ENCODE data around the gene CD248. TPM values are rescaled to one million over a fixed set of nuclear protein-coding genes. Genes with fewer than 3 reads are reported as not detected.
A peak's percentile ranks its signal among the peaks of the same experiment; 100 is the strongest.

CD248 gene
- total RNA-seq, 1 experiment from 2014 or later: 2.6 TPM

- no peak for TF ChIP-seq ATF2 (CRISPR knock-in tag; IDR thresholded peaks at IDR 0.05; ENCODE audit: borderline replicate concordance, low read depth)
These were observed 32.2 kb upstream of the CD248 start (continued) for GRCh38 chr11:66349084-66349386.

GRCh38 chr11:66347425-66348276, 30.8 kb upstream of the CD248 start, which contains the start of gene B4GAT1:
Gene B4GAT1 (minus strand): TSS chr11:66347629. CDS start chr11:66347545, 84 bp downstream.
- Mint-ChIP-seq H3K36me3 (peaks cover 6% of the 10 kb centered on the region; the same call in 1 of the 2 replicates), H3K27me3 (ENCODE audit: low read depth) (peaks cover 6% of the 10 kb centered on the region; the same call in 1 of the 2 replicates), H3K27ac (peak within 1 kb of the TSS; percentile 93), H3K4me1 (peaks cover 26% of the 10 kb centered on the region), H3K4me3 (peak within 1 kb of the TSS; percentile 96), H3K9me3 (no peaks in the 10 kb centered on the region)
- DNase-seq (ENCODE audit: low spot score) (peak; percentile 81), ATAC-seq (peak; percentile 71)
- ChIA-PET CTCF (interaction anchor here (0.6 to 3.2 kb wide), 10 partner anchors 11 to 459 kb away, joined by 3 to 35 read pairs (median 4); partner anchors contain the start of genes CD248, FIBP, MRPL11 and RIN1), POLR2A (interaction anchor here (0.6 to 1.3 kb wide), 6 partner anchors 13 to 499 kb away, joined by 3 to 6 read pairs (median 3); partner anchors contain the start of gene YIF1A)
- TF ChIP-seq MXD4 (CRISPR knock-in tag; IDR thresholded peaks at IDR 0.05; ENCODE audit: borderline replicate concordance) (no peak), ZNF317 (CRISPR knock-in tag; IDR thresholded peaks at IDR 0.05; ENCODE audit: borderline replicate concordance, low read depth) (peak; percentile 38; the same call in 1 of the 2 replicates), PRDM15 (CRISPR knock-in tag; IDR thresholded peaks at IDR 0.05) (0 out of 2 replicates have a peak, but pooled peaks have one; percentile 32), NFYB (CRISPR knock-in tag; conservative IDR thresholded peaks at IDR 0.05; ENCODE audit: low read depth) (0 out of 2 replicates have a peak, but pooled peaks have one; percentile 14), ELF4 (CRISPR knock-in tag; IDR thresholded peaks at IDR 0.05; ENCODE audit: low read depth) (0 out of 2 replicates have a peak, but pooled peaks have one; percentile 39), ZNF232 (CRISPR knock-in tag; IDR thresholded peaks at IDR 0.05) (no peak; the same call in 1 of the 2 replicates), ETV6 (CRISPR knock-in tag; IDR thresholded peaks at IDR 0.05) (peak; percentile 68; the same call in 1 of the 2 replicates), HMGXB4 (CRISPR knock-in tag; IDR thresholded peaks at IDR 0.05) (peak; percentile 96), ZBTB43 (CRISPR knock-in tag; IDR thresholded peaks at IDR 0.05) (peak; percentile 64; the same call in 1 of the 2 replicates), ZNF423 (CRISPR knock-in tag; IDR thresholded peaks at IDR 0.05) (0 out of 2 replicates have a peak, but pooled peaks have one; percentile 10), SP1 (CRISPR knock-in tag; conservative IDR thresholded peaks at IDR 0.05) (0 out of 2 replicates have a peak, but pooled peaks have one; percentile 27), EMX1 (CRISPR knock-in tag; IDR thresholded peaks at IDR 0.05) (0 out of 2 replicates have a peak, but pooled peaks have one; percentile 65), PRRX2 (CRISPR knock-in tag; IDR thresholded peaks at IDR 0.05) (no peak), IRF1 (CRISPR knock-in tag; IDR thresholded peaks at IDR 0.05) (peak; percentile 72; the same call in 1 of the 2 replicates), GABPB1 (CRISPR knock-in tag; IDR thresholded peaks at IDR 0.05) (peak; percentile 44; the same call in 1 of the 2 replicates), CREM (CRISPR knock-in tag; IDR thresholded peaks at IDR 0.05) (0 out of 2 replicates have a peak, but pooled peaks have one; percentile 56), HMGA2 (CRISPR knock-in tag; IDR thresholded peaks at IDR 0.05) (0 out of 2 replicates have a peak, but pooled peaks have one; percentile 22), E2F5 (CRISPR knock-in tag; IDR thresholded peaks at IDR 0.05) (peak; percentile 56; the same call in 1 of the 2 replicates), FOXP4 (CRISPR knock-in tag; IDR thresholded peaks at IDR 0.05) (peak; percentile 58; the same call in 1 of the 2 replicates), ZBTB21 (CRISPR knock-in tag; IDR thresholded peaks at IDR 0.05; ENCODE audit: borderline replicate concordance) (no peak), IRF2 (CRISPR knock-in tag; IDR thresholded peaks at IDR 0.05; ENCODE audit: borderline replicate concordance, low read depth) (no peak)
